ENCODE data around the gene SOX6.

The SOX6 gene

DNA sequence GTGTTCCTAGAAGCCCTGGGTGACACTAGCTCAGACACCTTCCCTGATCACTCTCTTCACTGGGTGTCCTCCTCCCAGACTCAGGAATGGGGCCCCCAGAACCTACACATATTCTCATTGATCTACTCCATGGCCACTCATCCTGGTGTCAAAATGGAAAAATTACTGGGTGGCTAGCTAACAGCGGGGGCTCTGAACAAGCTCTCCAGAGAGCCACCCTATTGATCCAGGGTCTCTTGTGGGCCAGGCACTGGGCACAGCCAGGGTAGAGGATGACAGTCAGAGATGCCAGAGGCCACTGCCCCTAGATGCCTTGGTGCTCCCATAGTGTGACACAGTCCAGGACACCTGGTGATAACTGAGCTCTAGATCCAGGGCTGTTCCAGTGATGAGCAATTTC, 393.1 kb downstream of the SOX6 start:
- Histone ChIP-seq H3K27me3 (ENCODE audit: insufficient read depth, low read depth) (no peaks in the 10 kb centered on the region), H3K27ac (no peak overlapping the region), H3K36me3 (ENCODE audit: insufficient read depth) (no peaks in the 10 kb centered on the region), H3K9ac (no peak overlapping the region), H3K4me3 (IDR thresholded peaks at IDR 0.05; ENCODE audit: insufficient read depth, low read depth, low read length) (no peak overlapping the region), H4K20me1 (ENCODE audit: insufficient read depth) (no peaks in the 10 kb centered on the region), H3K4me2 (no peak overlapping the region), H3K79me2 (ENCODE audit: insufficient read depth, low read depth) (no peaks in the 10 kb centered on the region), H2AFZ (ENCODE audit: low read depth) (no peak overlapping the region), H3K4me1 (ENCODE audit: low read depth, poor library complexity, severe bottlenecking) (peaks cover 11% of the 10 kb centered on the region)
- TF ChIP-seq, protein P1, sequence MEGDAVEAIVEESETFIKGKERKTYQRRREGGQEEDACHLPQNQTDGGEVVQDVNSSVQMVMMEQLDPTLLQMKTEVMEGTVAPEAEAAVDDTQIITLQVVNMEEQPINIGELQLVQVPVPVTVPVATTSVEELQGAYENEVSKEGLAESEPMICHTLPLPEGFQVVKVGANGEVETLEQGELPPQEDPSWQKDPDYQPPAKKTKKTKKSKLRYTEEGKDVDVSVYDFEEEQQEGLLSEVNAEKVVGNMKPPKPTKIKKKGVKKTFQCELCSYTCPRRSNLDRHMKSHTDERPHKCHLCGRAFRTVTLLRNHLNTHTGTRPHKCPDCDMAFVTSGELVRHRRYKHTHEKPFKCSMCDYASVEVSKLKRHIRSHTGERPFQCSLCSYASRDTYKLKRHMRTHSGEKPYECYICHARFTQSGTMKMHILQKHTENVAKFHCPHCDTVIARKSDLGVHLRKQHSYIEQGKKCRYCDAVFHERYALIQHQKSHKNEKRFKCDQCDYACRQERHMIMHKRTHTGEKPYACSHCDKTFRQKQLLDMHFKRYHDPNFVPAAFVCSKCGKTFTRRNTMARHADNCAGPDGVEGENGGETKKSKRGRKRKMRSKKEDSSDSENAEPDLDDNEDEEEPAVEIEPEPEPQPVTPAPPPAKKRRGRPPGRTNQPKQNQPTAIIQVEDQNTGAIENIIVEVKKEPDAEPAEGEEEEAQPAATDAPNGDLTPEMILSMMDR (conservative IDR thresholded peaks at IDR 0.05; ENCODE audit: low read depth, low read length) = no peak

DNA sequence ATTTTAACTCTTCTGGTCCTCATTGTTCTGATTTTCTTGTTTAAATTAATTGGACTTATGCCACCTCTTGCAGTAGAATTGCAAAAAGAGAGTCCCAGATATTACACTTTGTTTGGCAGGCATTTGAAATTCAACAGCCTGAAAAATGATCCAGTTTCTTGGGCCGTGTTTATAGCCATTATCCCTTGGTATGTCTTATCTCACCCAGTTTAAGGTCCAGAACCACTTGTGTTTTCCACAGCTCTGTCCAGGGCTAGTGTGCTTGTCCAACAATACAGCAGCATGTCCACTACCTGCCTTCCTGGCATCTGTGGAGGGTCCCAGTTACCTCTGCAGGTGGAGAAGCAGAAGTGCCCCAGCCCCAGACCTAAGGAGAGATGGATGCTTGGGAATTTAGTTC, 397.4 kb downstream of the SOX6 start:
- Histone ChIP-seq H3K4me1 (ENCODE audit: low read depth, poor library complexity, severe bottlenecking) (no peaks in the 10 kb centered on the region), H3K9ac (no peak overlapping the region), H3K4me3 (IDR thresholded peaks at IDR 0.05; ENCODE audit: insufficient read depth, low read depth, low read length) (no peak overlapping the region), H3K27ac (no peak overlapping the region), H3K79me2 (ENCODE audit: insufficient read depth, low read depth) (no peaks in the 10 kb centered on the region), H3K27me3 (ENCODE audit: insufficient read depth, low read depth) (no peaks in the 10 kb centered on the region), H4K20me1 (ENCODE audit: insufficient read depth) (no peaks in the 10 kb centered on the region), H3K36me3 (ENCODE audit: insufficient read depth) (no peaks in the 10 kb centered on the region), H2AFZ (ENCODE audit: low read depth) (no peak overlapping the region), H3K4me2 (no peak overlapping the region)
- TF ChIP-seq, protein P1 (conservative IDR thresholded peaks at IDR 0.05; ENCODE audit: low read depth, low read length) = no peak

GRCh38 chr11:15957234-15957633, 399.1 kb downstream of the SOX6 start:
- no peak overlapping the region for H2AFZ ChIP-seq (ENCODE audit: low read depth)
- no peak overlapping the region for H3K4me2 ChIP-seq
- H3K27me3 ChIP-seq (ENCODE audit: insufficient read depth, low read depth) = no peaks in the 10 kb centered on the region
- H4K20me1 ChIP-seq (ENCODE audit: insufficient read depth) = no peaks in the 10 kb centered on the region
- H3K4me3 ChIP-seq (IDR thresholded peaks at IDR 0.05; ENCODE audit: insufficient read depth, low read depth, low read length) = no peak overlapping the region
- no peak overlapping the region for H3K9ac ChIP-seq
- no peaks in the 10 kb centered on the region for H3K4me1 ChIP-seq (ENCODE audit: low read depth, poor library complexity, severe bottlenecking)
- TF ChIP-seq, protein P1 (conservative IDR thresholded peaks at IDR 0.05; ENCODE audit: low read depth, low read length) = no peak
- H3K27ac ChIP-seq = no peak overlapping the region
- no peaks in the 10 kb centered on the region for H3K36me3 ChIP-seq (ENCODE audit: insufficient read depth)
- H3K79me2 ChIP-seq (ENCODE audit: insufficient read depth, low read depth) = no peaks in the 10 kb centered on the region

DNA sequence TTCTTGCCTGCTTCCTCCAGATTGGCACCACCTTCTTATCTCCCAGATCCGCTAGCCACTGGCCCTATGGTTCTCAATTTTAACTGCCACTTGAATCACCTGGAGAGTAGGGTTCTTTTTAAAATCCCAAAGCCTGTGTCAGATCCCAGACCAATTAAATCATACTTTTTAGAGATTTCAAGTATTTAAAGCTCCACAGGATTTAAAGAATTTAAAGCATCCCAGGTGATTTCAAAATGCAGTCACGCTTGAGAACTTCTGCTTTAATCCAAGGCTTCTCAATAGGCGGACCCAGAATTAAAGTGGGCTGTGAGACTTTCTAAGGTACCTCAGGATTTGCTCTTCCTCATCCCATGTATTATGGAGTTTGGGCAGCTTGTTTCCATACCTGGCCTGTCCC, 400.0 kb downstream of the SOX6 start:
- Histone ChIP-seq H3K79me2 (ENCODE audit: insufficient read depth, low read depth) (no peaks in the 10 kb centered on the region), H3K27ac (no peak overlapping the region), H3K27me3 (ENCODE audit: insufficient read depth, low read depth) (no peaks in the 10 kb centered on the region), H3K4me1 (ENCODE audit: low read depth, poor library complexity, severe bottlenecking) (no peaks in the 10 kb centered on the region), H2AFZ (ENCODE audit: low read depth) (no peak overlapping the region), H3K9ac (no peak overlapping the region), H3K4me2 (no peak overlapping the region), H3K36me3 (ENCODE audit: insufficient read depth) (no peaks in the 10 kb centered on the region), H3K4me3 (IDR thresholded peaks at IDR 0.05; ENCODE audit: insufficient read depth, low read depth, low read length) (no peak overlapping the region), H4K20me1 (ENCODE audit: insufficient read depth) (no peaks in the 10 kb centered on the region)
- TF ChIP-seq, protein P1 (conservative IDR thresholded peaks at IDR 0.05; ENCODE audit: low read depth, low read length) = no peak
